ENCODE measurements around the gene TIMM23. TPM values are rescaled to one million over a fixed set of nuclear protein-coding genes. Genes with fewer than 3 reads are reported as not detected.
A peak's percentile ranks its signal among the peaks of the same experiment; 100 is the strongest.
"Not testable (repeated sequence)": the region's sequence is repeated elsewhere in the genome, so short reads cannot be mapped to it uniquely, and the experiment has no call there.

The TIMM23 gene
- total and polyA plus RNA-seq, 2 of the 4 experiments (the other 2 are of a cell fraction) = 82.4 to 86.2 TPM

GRCh38 chr10:45948801-45949200 is 23.5 kb upstream of the TIMM23 start:
- H3K23ac ChIP-seq (ENCODE audit: low read depth, low read length); H3K9me1 ChIP-seq (ENCODE audit: insufficient read depth, low read length); H4K8ac ChIP-seq (ENCODE audit: low read depth in 2 of 2, low read length in 2 of 2); in situ Hi-C loops (cut with MboI; ENCODE audit: low sequenced_read_pairs); H3K79me1 ChIP-seq (ENCODE audit: low read depth in 1 of 2, low read length in 2 of 2); H4K5ac ChIP-seq (ENCODE audit: low read depth, low read length); H3K9ac ChIP-seq (ENCODE audit: low read depth, low read length); CTCF ChIA-PET; H2AFZ ChIP-seq (replicated peaks; ENCODE audit: low read length, poor library complexity); H3K4me3 ChIP-seq (ENCODE audit: insufficient read depth, low read depth, low read length); POLR2A ChIA-PET (ENCODE audit: unreplicated experiment); H2AK9ac ChIP-seq (replicated peaks; ENCODE audit: low read depth, low read length, poor library complexity); H3K9me3 ChIP-seq (ENCODE audit: control insufficient read depth, insufficient read depth, low read length); H3K27me3 ChIP-seq (ENCODE audit: control insufficient read depth, insufficient read depth, low read length); H2BK20ac ChIP-seq (ENCODE audit: low read depth, low read length); H3K36me3 ChIP-seq (ENCODE audit: control insufficient read depth, insufficient read depth, low read length); intact Hi-C loops (cut with micrococcal nuclease); BruUV-seq (replicated peaks); H3K56ac ChIP-seq (ENCODE audit: extremely low read depth, insufficient read depth, low read length); dilution Hi-C loops (cut with HindIII; ENCODE audit: low sequenced_read_pairs, unreplicated experiment); H3K4ac ChIP-seq (ENCODE audit: low read depth, low read length); H4K20me1 ChIP-seq (ENCODE audit: insufficient read depth, low read length); H3K4me2 ChIP-seq (ENCODE audit: low read depth, low read length); H2AK5ac ChIP-seq (ENCODE audit: low read depth, low read length); H3K18ac ChIP-seq (ENCODE audit: low read depth, low read length); H3K4me1 ChIP-seq (ENCODE audit: control insufficient read depth, insufficient read depth, low read length); H4K91ac ChIP-seq (ENCODE audit: insufficient read depth, low read depth, low read length); H3K14ac ChIP-seq (replicated peaks; ENCODE audit: low read depth, low read length); H2BK15ac ChIP-seq (ENCODE audit: low read depth, low read length): not testable (repeated sequence)
- Histone ChIP-seq H2BK5ac (ENCODE audit: low read depth, low read length, poor library complexity, severe bottlenecking) (peak overlapping the region; percentile 28), H3K27ac (ENCODE audit: insufficient read depth, low read length) (peak overlapping the region; percentile 62; the same call in 1 of the 2 replicates), H2BK120ac (ENCODE audit: low read depth, low read length) (peak overlapping the region; percentile 95; the same call in 1 of the 2 replicates)
- ATAC-seq (ENCODE audit: low read depth) (peak; percentile 96), DNase-seq (peak; percentile 58)

- H3K4me3 ChIP-seq (ENCODE audit: insufficient read depth, low read depth, low read length); H4K20me1 ChIP-seq (ENCODE audit: insufficient read depth, low read length); H4K5ac ChIP-seq (ENCODE audit: low read depth, low read length); H3K4ac ChIP-seq (ENCODE audit: low read depth, low read length); H2BK15ac ChIP-seq (ENCODE audit: low read depth, low read length); H3K9me1 ChIP-seq (ENCODE audit: insufficient read depth, low read length); H2BK5ac ChIP-seq (ENCODE audit: low read depth, low read length, poor library complexity, severe bottlenecking); H2BK20ac ChIP-seq (ENCODE audit: low read depth, low read length); dilution Hi-C loops (cut with HindIII; ENCODE audit: low sequenced_read_pairs, unreplicated experiment); H2AK5ac ChIP-seq (ENCODE audit: low read depth, low read length); ATAC-seq (ENCODE audit: low read depth); H3K79me1 ChIP-seq (ENCODE audit: low read depth in 1 of 2, low read length in 2 of 2); POLR2A ChIA-PET (ENCODE audit: unreplicated experiment); H3K23ac ChIP-seq (ENCODE audit: low read depth, low read length); CTCF ChIA-PET; DNase-seq; H3K18ac ChIP-seq (ENCODE audit: low read depth, low read length); in situ Hi-C loops (cut with MboI; ENCODE audit: low sequenced_read_pairs); H3K27ac ChIP-seq (ENCODE audit: insufficient read depth, low read length); H2BK120ac ChIP-seq (ENCODE audit: low read depth, low read length); H3K9ac ChIP-seq (ENCODE audit: low read depth, low read length); H3K27me3 ChIP-seq (ENCODE audit: control insufficient read depth, insufficient read depth, low read length); H4K91ac ChIP-seq (ENCODE audit: insufficient read depth, low read depth, low read length); H3K4me2 ChIP-seq (ENCODE audit: low read depth, low read length); H4K8ac ChIP-seq (ENCODE audit: low read depth in 2 of 2, low read length in 2 of 2); H3K14ac ChIP-seq (replicated peaks; ENCODE audit: low read depth, low read length); BruUV-seq (replicated peaks); H2AK9ac ChIP-seq (replicated peaks; ENCODE audit: low read depth, low read length, poor library complexity); intact Hi-C loops (cut with micrococcal nuclease); H3K36me3 ChIP-seq (ENCODE audit: control insufficient read depth, insufficient read depth, low read length); H2AFZ ChIP-seq (replicated peaks; ENCODE audit: low read length, poor library complexity); H3K56ac ChIP-seq (ENCODE audit: extremely low read depth, insufficient read depth, low read length); H3K9me3 ChIP-seq (ENCODE audit: control insufficient read depth, insufficient read depth, low read length); H3K4me1 ChIP-seq (ENCODE audit: control insufficient read depth, insufficient read depth, low read length): not testable (repeated sequence)
- WGBS, 2 experiments (ENCODE audit: extremely low coverage in 2 of 2, insufficient read length in 1 of 2) = no CpG with 5 or more reads among the region's 4 CpGs
These were observed 17.9 kb upstream of the TIMM23 start for GRCh38 chr10:45954367-45954766.
